CD4-positive, alpha-beta T cell treated with Interleukin-4 for 1 hour (primary cell): ENCODE data around the gene CGN.

Experiments used
- DNase-seq, 2 donors: peaks; one replicate each; pipeline ENCODE4 v3.0.0-alpha.2; 2020 to 2022

Gene CGN

GRCh38 chr1:151529211-151529702, 18.1 kb downstream of the CGN start:
- no peak for DNase-seq

- no peak for DNase-seq
Measured at GRCh38 chr1:151529781-151530180, 18.6 kb downstream of the CGN start.

GRCh38 chr1:151530461-151530860, 19.3 kb downstream of the CGN start:
- no peak for DNase-seq

- DNase-seq: no peak
Measured at GRCh38 chr1:151533870-151534269, 22.7 kb downstream of the CGN start.

- DNase-seq: peak; percentile 74 to 76
Measured at GRCh38 chr1:151534662-151535278, 23.6 kb downstream of the CGN start.

GRCh38 chr1:151535326-151536271, 24.4 kb downstream of the CGN start:
- DNase-seq: no peak

GRCh38 chr1:151536499-151536898, 25.3 kb downstream of the CGN start:
- no peak for DNase-seq

- no peak for DNase-seq
Measured at GRCh38 chr1:151537112-151537511, 25.9 kb downstream of the CGN start.

GRCh38 chr1:151539321-151540020, 28.3 kb downstream of the CGN start:
- peak; percentile 43 to 57 for DNase-seq

- DNase-seq: peak; percentile 95
Measured at GRCh38 chr1:151540021-151540981, 29.1 kb downstream of the CGN start, which contains the start of gene TUFT1. TUFT1 (plus strand) TSS chr1:151540309; CDS start chr1:151540367, 58 bp downstream.

GRCh38 chr1:151540982-151541377, 29.8 kb downstream of the CGN start:
- no peak for DNase-seq

- DNase-seq: no peak
Measured at GRCh38 chr1:151541752-151542151, 30.6 kb downstream of the CGN start.

GRCh38 chr1:151542710-151543129, 31.5 kb downstream of the CGN start:
- DNase-seq: no peak

- DNase-seq: no peak
Measured at GRCh38 chr1:151545542-151545941, 34.4 kb downstream of the CGN start.

GRCh38 chr1:151546011-151546925, 35.1 kb downstream of the CGN start:
- DNase-seq: no peak

- no peak for DNase-seq
Measured at GRCh38 chr1:151547119-151547899, 36.1 kb downstream of the CGN start.

GRCh38 chr1:151547900-151548230, 36.7 kb downstream of the CGN start:
- DNase-seq: no peak

- no peak for DNase-seq
Measured at GRCh38 chr1:151549199-151549598, 38.0 kb downstream of the CGN start.

GRCh38 chr1:151553659-151554058, 42.5 kb downstream of the CGN start:
- DNase-seq: no peak

GRCh38 chr1:151556052-151556451, 44.9 kb downstream of the CGN start:
- no peak for DNase-seq
